Suprapubic skin (tissue), 3 donors: ENCODE results near the gene HYAL2.

ENCODE experiments used
- CTCF ChIP-seq, 2 donors: fragments of 200-600 bp in 1 of 2; fragments of 450-650 bp in 1 of 2; sonication (generic) in 1 of 2; IDR thresholded peaks; one replicate each; pipeline ENCODE4 v1.5.1; 2016 to 2019; ENCODE audit warnings: antibody characterized with exemption in 2 of 2, mild to moderate bottlenecking in 1 of 2, moderate library complexity in 1 of 2
- POLR2AphosphoS5 ChIP-seq, 3 donors: sonication (generic); formaldehyde crosslinking; IDR thresholded peaks; one replicate each; pipeline ENCODE4 v1.6.1; 2017; ENCODE audit warnings: antibody characterized with exemption in 3 of 3

GRCh38 chr3:50320853-50321335 lies 1.7 kb downstream of the HYAL2 start:
- no peak for TF ChIP-seq POLR2AphosphoS5 (IDR thresholded peaks at IDR 0.05)
- no peak for TF ChIP-seq CTCF (IDR thresholded peaks at IDR 0.05)
